OCI-M2 (cell line): ENCODE results near the gene NTN3.

Experiments
- DNase-seq: peaks from one replicate; lab custom pipeline; 2025; ENCODE audit not compliant: unreplicated experiment; lab: John Stamatoyannopoulos, UW

Gene NTN3

GRCh38 chr16:2496223-2497115 lies 25.4 kb downstream of the NTN3 start:
- no peak for DNase-seq

- DNase-seq, result no peak
Measured at GRCh38 chr16:2497116-2497630, 26.1 kb downstream of the NTN3 start.

DNA sequence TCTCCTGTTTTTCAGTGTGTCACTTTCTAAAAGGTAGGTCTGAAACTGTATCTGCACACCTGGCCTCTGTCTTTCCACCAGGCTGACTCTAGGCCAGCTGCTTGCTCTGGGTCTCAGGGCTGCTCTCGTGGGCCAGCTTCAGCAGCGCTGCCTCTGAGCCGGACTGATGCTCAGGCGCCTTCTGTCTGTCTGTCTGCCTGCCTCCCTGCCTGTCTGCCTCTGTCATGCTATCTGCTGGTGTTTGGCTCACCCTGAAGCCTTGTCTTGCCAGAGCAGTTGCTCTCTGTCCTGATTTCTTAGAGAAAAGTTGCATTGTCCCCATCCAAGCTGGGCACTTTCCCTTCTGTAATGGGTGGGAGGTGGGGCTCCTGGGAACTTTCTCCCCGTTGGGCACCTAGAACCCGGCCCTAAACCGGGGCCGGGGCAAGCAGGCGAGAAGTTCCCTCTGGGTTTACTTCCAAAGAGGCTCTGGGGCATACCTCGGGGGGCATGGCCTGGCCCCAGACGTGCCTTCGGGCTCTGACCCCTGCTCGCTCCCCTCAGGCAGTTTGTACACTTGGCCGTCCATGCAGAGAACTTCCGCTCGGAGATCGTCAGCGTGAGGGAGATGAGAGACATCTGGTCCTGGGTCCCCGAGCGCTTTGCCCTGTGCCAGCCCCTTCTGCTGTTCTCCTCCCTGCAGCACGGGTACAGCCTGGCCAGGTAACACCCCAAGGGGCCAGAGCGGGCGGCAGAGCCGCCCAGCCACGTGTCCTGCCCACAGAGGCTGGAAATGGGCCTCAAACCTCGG lies 26.8 kb downstream of the NTN3 start:
- no peak for DNase-seq

DNA sequence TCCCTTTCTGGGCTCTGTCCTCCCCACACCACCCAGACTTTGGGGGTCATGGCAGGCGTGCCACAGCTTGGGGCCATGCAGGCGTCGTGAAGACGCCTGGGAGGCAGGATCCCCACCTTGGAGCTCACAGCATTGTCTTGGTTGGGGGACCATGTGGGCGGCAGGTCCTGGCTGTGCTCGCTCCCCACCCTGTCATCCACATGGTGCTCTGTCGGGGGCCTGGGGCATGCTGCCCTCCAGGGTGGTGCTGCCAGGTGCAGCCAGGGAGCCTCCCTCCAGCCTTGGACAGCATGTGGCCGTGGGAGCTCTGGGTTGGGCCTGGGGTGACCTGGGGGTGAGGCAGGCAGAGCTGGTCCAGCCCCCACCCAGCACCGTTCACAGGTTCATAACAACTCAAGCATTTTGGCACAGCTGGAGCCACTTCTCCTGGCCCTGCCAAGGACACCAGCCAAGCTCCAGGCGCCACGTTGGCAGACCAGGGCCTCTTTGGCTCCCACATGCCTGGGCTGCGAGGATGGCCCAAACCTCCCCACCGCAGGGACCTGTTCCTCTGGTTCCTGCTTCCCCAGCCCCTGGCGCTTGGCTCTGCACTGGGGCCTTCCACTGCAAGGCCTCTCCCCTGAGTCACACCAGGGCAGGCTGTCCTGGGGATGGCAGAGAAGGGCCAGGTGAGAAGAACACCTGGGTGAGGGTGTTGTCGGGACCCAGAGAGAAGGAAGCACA lies 27.6 kb downstream of the NTN3 start:
- DNase-seq, result no peak

DNA sequence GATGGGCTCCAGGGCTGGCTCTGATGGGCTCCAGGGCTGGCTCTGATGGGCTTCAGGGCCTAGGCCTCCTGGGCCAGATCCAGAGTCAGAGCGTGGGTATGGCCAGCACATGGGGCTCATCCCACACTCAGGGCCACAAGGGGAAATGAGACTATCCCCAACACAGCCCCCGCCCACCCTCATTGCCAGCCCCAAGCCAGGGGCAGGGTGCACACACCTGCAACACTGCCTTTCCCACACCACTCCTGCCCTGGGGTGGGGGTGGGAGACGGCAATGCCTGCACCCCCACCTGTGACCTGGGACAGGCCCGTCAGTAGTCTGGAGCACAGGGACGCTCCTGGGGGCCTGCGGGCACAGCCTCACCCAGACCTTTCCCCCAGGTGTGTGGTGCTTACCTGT lies 28.4 kb downstream of the NTN3 start:
- no peak for DNase-seq

DNA sequence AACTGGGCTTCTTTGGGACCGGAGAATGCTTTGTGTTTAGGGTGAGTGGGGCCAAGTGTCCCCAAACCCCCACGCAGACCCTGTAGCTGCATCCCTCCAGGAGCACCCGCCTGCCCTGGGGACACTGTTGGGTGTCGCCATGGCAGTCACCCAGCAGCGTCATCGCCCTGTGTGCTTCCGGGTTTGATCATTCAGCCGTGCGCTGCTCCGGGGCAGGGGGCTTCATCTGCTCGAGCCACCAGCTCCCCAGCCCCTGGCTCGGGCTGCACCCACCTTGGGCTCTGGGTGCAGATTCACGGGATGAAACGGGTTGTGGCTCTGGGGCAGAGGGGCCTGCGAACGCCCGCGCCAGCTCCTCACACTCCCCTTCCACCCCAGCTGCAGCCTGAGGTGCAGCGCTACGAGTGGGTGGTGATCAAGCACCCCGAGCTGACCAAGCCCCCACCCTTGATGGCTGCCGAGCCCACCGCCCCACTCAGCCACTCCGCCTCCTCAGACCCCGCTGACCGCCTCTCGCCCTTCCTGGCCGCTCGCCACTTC lies 28.9 kb downstream of the NTN3 start:
- DNase-seq, result no peak

GRCh38 chr16:2500430-2500917 lies 29.4 kb downstream of the NTN3 start:
- no peak for DNase-seq

GRCh38 chr16:2500918-2501750 lies 30.0 kb downstream of the NTN3 start:
- DNase-seq, result peak; percentile 21

DNA sequence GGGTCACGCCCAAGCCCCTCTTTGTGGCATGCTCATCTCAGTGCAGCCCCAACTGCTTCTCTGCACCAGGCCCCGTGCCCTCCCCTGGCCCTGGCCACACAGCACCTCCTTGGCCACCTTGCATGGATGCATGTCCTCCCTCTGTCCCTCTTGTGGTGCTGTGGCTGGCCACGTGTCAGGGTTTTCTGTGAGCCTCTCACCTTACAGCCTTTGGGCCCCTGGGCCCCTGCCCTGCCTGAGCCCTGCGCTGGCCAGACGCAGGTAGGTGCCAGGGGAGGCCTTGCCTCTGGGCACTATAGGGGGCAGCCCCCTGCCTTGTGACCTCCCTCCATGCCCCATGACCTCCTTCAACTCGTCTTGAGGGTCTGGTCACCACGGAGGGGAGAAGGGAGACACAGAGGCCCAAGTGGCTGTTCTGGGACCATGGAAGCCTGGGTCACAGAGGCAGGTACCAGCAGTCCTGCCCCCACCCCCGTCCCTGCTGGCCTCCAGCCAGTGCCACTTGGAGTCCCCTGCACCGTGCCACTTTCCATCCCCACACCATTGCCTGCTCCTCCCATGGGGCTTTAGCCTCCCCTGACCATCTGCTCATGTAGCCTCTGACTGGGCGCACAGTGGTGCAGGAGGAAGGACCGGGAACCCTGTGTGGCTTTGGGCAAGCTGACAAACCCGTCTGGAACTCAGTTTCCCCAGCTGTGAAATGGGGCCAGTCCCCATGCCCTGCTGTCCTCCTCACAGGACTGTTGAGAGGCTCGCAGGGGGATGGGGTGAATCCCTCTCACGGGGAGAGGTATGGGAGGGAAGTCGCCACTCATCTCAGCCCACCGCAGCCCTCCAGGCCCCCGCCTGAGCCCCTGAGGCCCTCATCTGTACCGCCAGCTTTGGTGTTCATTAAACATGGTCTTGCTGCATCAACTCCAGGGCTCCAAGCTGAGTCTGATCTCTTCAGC lies 31.1 kb downstream of the NTN3 start:
- no peak for DNase-seq

DNA sequence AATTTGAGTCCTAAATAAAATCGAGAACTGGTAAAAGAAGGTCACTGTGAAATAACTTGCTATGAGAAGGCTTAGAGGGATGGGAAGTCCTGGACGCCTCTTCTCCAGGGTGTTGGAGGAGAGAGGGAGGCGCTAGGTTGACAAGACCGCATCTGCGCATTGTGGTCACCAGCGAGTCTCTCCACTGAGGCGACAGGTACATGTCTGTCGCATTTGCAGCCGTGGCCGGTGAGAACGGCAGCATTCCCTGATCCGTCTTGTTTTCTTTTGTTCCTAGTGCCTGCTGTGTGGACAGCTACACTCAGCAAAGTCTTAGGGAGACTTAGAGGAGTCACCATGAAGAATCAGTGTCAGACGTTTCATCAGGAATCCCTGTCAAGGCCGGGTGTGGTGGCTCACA lies 34.6 kb downstream of the NTN3 start:
- no peak for DNase-seq

- DNase-seq, result no peak
Measured at GRCh38 chr16:2507052-2507659, 36.1 kb downstream of the NTN3 start.

- DNase-seq, result no peak
Measured at GRCh38 chr16:2507665-2508064, 36.6 kb downstream of the NTN3 start.

DNA sequence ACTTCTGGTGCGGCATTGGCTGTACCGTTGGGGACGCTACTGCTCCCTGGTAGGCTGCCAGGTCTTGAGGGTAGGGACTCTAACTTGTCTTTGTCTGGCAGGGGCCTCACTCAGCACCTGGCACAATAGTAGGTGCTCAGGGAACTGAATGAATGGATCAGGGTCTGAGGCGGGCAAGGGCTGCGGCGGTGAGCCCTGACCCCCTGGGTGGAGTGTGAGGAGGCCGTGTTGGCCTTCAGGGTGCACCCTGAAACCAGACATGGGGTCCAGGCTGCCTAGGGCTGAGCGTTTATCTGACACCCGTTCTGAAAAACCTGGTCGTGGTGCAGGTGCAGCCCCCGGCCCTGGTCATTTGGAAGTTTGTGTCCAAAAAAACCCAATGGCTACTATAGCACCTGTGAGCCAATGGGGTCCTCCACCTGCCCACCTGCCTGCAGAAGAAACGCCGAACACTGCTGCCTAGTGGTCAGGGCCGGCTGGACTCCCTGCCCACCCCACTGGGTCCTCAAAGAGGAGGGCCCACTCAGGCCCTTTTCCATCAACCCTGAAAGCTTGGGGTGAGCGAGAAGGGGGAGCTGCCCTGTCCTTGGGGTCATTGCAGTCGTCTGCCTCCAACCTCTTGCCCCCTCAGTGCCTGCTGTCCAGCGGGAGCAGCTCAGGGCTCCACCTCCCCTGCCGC lies 37.8 kb downstream of the NTN3 start:
- no peak for DNase-seq

DNA sequence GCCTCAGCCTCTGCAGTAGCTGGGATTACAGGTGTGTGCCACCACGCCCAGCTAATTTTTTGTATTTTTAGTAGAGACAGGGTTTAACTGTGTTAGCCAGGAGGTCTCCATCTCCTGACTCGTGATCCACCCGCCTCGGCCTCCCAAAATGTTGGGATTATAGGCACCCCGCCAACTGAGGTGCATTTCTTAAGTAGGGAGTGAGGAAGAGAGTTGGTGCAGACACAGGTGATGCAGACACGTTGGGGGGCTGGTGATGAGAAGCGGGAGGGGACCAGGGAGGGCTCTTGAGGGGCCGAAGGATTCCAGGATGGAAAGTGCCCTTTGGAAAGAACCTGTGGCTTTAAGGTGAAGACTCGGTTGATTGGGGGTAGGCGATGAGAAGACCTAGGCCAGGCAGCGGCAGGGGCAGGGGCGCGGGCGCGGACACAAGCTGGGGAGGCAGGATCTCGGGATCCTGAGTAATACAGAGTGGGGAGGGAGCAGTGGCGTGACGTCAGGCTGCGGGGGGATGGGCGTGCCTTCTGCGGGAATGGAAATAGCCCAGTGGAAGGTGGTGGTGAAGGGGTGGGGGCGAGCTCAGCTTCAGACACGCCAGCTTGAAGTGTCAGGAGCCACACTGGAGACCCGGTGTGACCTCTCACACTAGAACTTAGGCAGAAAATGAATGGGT lies 40.2 kb downstream of the NTN3 start:
- no peak for DNase-seq

- DNase-seq, result no peak
Measured at GRCh38 chr16:2511996-2512734, 41.1 kb downstream of the NTN3 start.

- DNase-seq, result no peak
Measured at GRCh38 chr16:2512735-2513404, 41.8 kb downstream of the NTN3 start.
